HepG2 (cell line): ENCODE data around the gene RAET1E. TPM values are rescaled to one million over a fixed set of nuclear protein-coding genes. Genes with fewer than 3 reads are reported as not detected.

ENCODE experiments used
- ATAC-seq: fragments of 200-7000 bp; cut with Tn5 transposase; 3 replicates; pipeline ENCODE4 v1.9.1; 2020; ENCODE audit warnings: mild to moderate bottlenecking, moderate library complexity
- BruUV-seq: library from RNA; stranded (reverse); fragments of 400-500 nt; replicated peaks from 2 replicates; lab custom pipeline; 2021; lab: Mats Ljungman, UMichigan
- CTCF ChIA-PET: fragments of 300-600 bp; formaldehyde crosslinking; extraction: SDS; loops from one replicate; lab custom pipeline; 2021; ENCODE audit warnings: low total read pairs, inconsistent platforms, low intra/inter-chr PET ratio; lab: Yijun Ruan, JAX
- POLR2A ChIA-PET: fragments of 350-600 bp; sonication (Branson Sonifier 250); formaldehyde crosslinking; loops from one replicate; lab custom pipeline; 2020; ENCODE audit warnings: antibody characterized with exemption, inconsistent platforms; lab: Yijun Ruan, JAX
- DNase-seq: peaks from one replicate; pipeline ENCODE4 v3.0.0-alpha.2; 2015; ENCODE audit warnings: low spot score
- FAIRE-seq: peaks from 3 replicates; lab custom pipeline; 2011; peaks lifted over from hg19 to GRCh38; lab: Jason Lieb, UNC
- H2AFZ ChIP-seq: one replicate; pipeline ENCODE4 v1.6.1; 2011; ENCODE audit warnings: low read length, inconsistent platforms
- H3K27ac ChIP-seq: fragments of 300-600 bp; 3 replicates; pipeline ENCODE4 v1.8.0; 2011; ENCODE audit warnings: mixed run types, mild to moderate bottlenecking, mixed read lengths, low read length, inconsistent platforms; ENCODE audit not compliant: insufficient read depth; ENCODE audit errors: extremely low read length
- H3K27me3 ChIP-seq, 2 experiments: fragments of 200-600 bp in 1 of 2; 2 replicates in 1 of 2; 3 replicates in 1 of 2; pipeline versions ENCODE4 v1.6.0 to v1.8.0; 2011; ENCODE audit warnings: low read length in 2 of 2, mild to moderate bottlenecking in 2 of 2, moderate library complexity in 2 of 2, inconsistent platforms in 1 of 2; ENCODE audit not compliant: insufficient read depth in 2 of 2, control insufficient read depth in 1 of 2
- H3K36me3 ChIP-seq, 2 experiments: fragments of 200-600 bp in 1 of 2; replicated peaks in 1 of 2; 2 replicates in 1 of 2; 3 replicates in 1 of 2; pipeline versions ENCODE4 v1.5.1 to v1.8.0; 2011; ENCODE audit warnings: low read length in 2 of 2, inconsistent platforms in 1 of 2; ENCODE audit not compliant: insufficient read depth in 2 of 2, control insufficient read depth in 1 of 2
- H3K4me1 ChIP-seq: 2 replicates; pipeline ENCODE4 v1.5.1; 2012; ENCODE audit warnings: low read length, inconsistent platforms; ENCODE audit not compliant: insufficient read depth
- H3K4me2 ChIP-seq: 2 replicates; pipeline ENCODE4 v1.6.0; 2011; ENCODE audit warnings: low read depth, low read length, inconsistent platforms
- H3K4me3 ChIP-seq, 3 experiments: fragments of 200-600 bp in 1 of 3; sonication (generic), shearing (Covaris generic) in 1 of 3; replicated peaks in 1 of 3; 2 replicates each; pipeline ENCODE4 v1.5.1; 2011 to 2016; ENCODE audit warnings: low read length in 3 of 3, inconsistent platforms in 2 of 3, low read depth in 2 of 3, mild to moderate bottlenecking in 2 of 3, control low read depth in 1 of 3, mixed read lengths in 1 of 3; ENCODE audit not compliant: insufficient read depth in 1 of 3
- H3K79me2 ChIP-seq: one replicate; pipeline ENCODE4 v1.6.1; 2011; ENCODE audit warnings: low read length, inconsistent platforms; ENCODE audit not compliant: insufficient read depth
- H3K9ac ChIP-seq: 2 replicates; pipeline ENCODE4 v1.6.0; 2011; ENCODE audit warnings: mild to moderate bottlenecking, low read depth, low read length, inconsistent platforms; ENCODE audit not compliant: insufficient read depth
- H3K9me3 ChIP-seq: 2 replicates; pipeline ENCODE4 v1.5.1; 2012; ENCODE audit warnings: mild to moderate bottlenecking, low read length
- H4K20me1 ChIP-seq: 2 replicates; pipeline ENCODE4 v1.6.0; 2011; ENCODE audit warnings: inconsistent platforms, mild to moderate bottlenecking, low read length, moderate library complexity; ENCODE audit not compliant: insufficient read depth
- ETV5 ChIP-seq: IDR thresholded peaks from 2 replicates; pipeline ENCODE4 v1.6.1; 2018; ENCODE audit warnings: missing biosample characterization, missing genetic modification reagents, inconsistent platforms, borderline replicate concordance
- FOXM1 ChIP-seq: sonication (generic); formaldehyde crosslinking; IDR thresholded peaks from 2 replicates; pipeline ENCODE4 v1.5.0; 2020; ENCODE audit warnings: missing genetic modification reagents
- KDM3A ChIP-seq: IDR thresholded peaks from 2 replicates; pipeline ENCODE4 v1.6.1; 2018; ENCODE audit warnings: low read depth, missing compliant biosample characterization
- MAFK ChIP-seq, 2 experiments: IDR thresholded peaks in 1 of 2; conservative IDR thresholded peaks in 1 of 2; 2 replicates each; pipeline ENCODE4 v1.6.1; 2011; ENCODE audit warnings: improper control_type of control experiment in 2 of 2, low read length in 2 of 2
- MZF1 ChIP-seq: sonication (generic); formaldehyde crosslinking; IDR thresholded peaks from 2 replicates; pipeline ENCODE4 v1.8.1; 2023; ENCODE audit warnings: mild to moderate bottlenecking, missing genetic modification reagents, borderline replicate concordance
- NFATC3 ChIP-seq: sonication (generic); formaldehyde crosslinking; IDR thresholded peaks from 2 replicates; pipeline ENCODE4 v1.5.1; 2020; ENCODE audit warnings: mild to moderate bottlenecking, missing genetic modification reagents
- NFYB ChIP-seq: sonication (generic); formaldehyde crosslinking; IDR thresholded peaks from 2 replicates; pipeline ENCODE4 v1.4.0; 2020; ENCODE audit warnings: missing genetic modification reagents
- NR2C2 ChIP-seq: sonication (generic); formaldehyde crosslinking; IDR thresholded peaks from 2 replicates; pipeline ENCODE4 v1.4.0; 2020; ENCODE audit warnings: missing genetic modification reagents, mild to moderate bottlenecking, moderate library complexity, borderline replicate concordance
- SATB2 ChIP-seq: sonication (generic); formaldehyde crosslinking; IDR thresholded peaks from 2 replicates; pipeline ENCODE4 v1.5.0; 2020; ENCODE audit warnings: missing genetic modification reagents
- ZNF260 ChIP-seq: sonication (generic); formaldehyde crosslinking; IDR thresholded peaks from 2 replicates; pipeline ENCODE4 v1.4.0; 2020; ENCODE audit warnings: missing genetic modification reagents, low read depth, mild to moderate bottlenecking, borderline replicate concordance
- ZNF747 ChIP-seq: sonication (generic); formaldehyde crosslinking; IDR thresholded peaks from 2 replicates; pipeline ENCODE4 v1.8.1; 2023; ENCODE audit warnings: missing genetic modification reagents, mild to moderate bottlenecking, borderline replicate concordance
- ZNF782 ChIP-seq: sonication (generic); formaldehyde crosslinking; IDR thresholded peaks from 2 replicates; pipeline ENCODE4 v1.4.0; 2020; ENCODE audit warnings: missing genetic modification reagents, mild to moderate bottlenecking, borderline replicate concordance
- ZSCAN21 ChIP-seq: sonication (generic); formaldehyde crosslinking; IDR thresholded peaks from 2 replicates; pipeline ENCODE4 v1.8.0; 2022; ENCODE audit warnings: mild to moderate bottlenecking, missing genetic modification reagents, moderate library complexity, borderline replicate concordance
- whole genome bisulfite sequencing: methylation state at CpG from one replicate; pipeline ENCODE4 v1.1.6; 2017; ENCODE audit warnings: low lambda C conversion rate; 5-methylcytosine and 5-hydroxymethylcytosine counted together
- in situ Hi-C: cut with HindIII; loops from 2 replicates; pipeline ENCODE4 v1.10.0; 2017; ENCODE audit warnings: low pct_unique_long_range_greater_than_20kb; ENCODE audit not compliant: extremely low pct_ligation_motif_present
- intact Hi-C: fragments of 100-400 bp; cut with micrococcal nuclease; formaldehyde crosslinking; loops from one replicate; pipeline ENCODE4 v1.10.0; 2022; ENCODE audit not compliant: unreplicated experiment
- polyA plus RNA-seq, 8 experiments: library from polyadenylated mRNA; depleted of rRNA in 3 of 8; stranded (reverse) in 7 of 8; unstranded in 1 of 8; fragments of >200 nt; fragmentation: Illumina TruSeq in 4 of 8; extraction: Trizol in 4 of 8; gene quantifications; 2 replicates each; pipeline versions ENCODE4 v1.2.1 to v1.2.3, GENCODE V29; 2011 to 2016; ENCODE audit warnings: low read depth in 4 of 8, missing spikeins in 1 of 8, mixed read lengths in 1 of 8; ENCODE audit not compliant: insufficient read depth in 1 of 8
- total RNA-seq, 5 experiments: library from RNA; depleted of rRNA; stranded (reverse); fragments of >200 nt; fragmentation: Illumina TruSeq; extraction: Trizol; gene quantifications; 2 replicates each; pipeline ENCODE4 v1.2.3, GENCODE V29; 2016; ENCODE audit warnings: low read depth in 1 of 5
- TF ChIP-seq, protein P1 (sequence below): sonication (generic); formaldehyde crosslinking; IDR thresholded peaks from 2 replicates; pipeline ENCODE4 v1.4.0; 2020; ENCODE audit warnings: missing genetic modification reagents, low read depth, mild to moderate bottlenecking, borderline replicate concordance
- TF ChIP-seq, protein P2 (sequence below): sonication (generic); IDR thresholded peaks from 2 replicates; pipeline ENCODE4 v1.6.1; 2016; ENCODE audit warnings: low read depth, borderline replicate concordance
- TF ChIP-seq, protein P3 (sequence below): sonication (generic); formaldehyde crosslinking; IDR thresholded peaks from 2 replicates; pipeline ENCODE4 v1.9.0; 2022; ENCODE audit warnings: missing genetic modification reagents, mild to moderate bottlenecking, borderline replicate concordance
- TF ChIP-seq, protein P4 (sequence below): sonication (generic); formaldehyde crosslinking; IDR thresholded peaks from 2 replicates; pipeline ENCODE4 v1.8.0; 2022; ENCODE audit warnings: low read depth, missing genetic modification reagents

The RAET1E gene
- total and polyA plus RNA-seq, 2 of the 13 experiments (the other 11 are each of a cell fraction or from before 2014, with no cell fraction given), result not detected

DNA sequence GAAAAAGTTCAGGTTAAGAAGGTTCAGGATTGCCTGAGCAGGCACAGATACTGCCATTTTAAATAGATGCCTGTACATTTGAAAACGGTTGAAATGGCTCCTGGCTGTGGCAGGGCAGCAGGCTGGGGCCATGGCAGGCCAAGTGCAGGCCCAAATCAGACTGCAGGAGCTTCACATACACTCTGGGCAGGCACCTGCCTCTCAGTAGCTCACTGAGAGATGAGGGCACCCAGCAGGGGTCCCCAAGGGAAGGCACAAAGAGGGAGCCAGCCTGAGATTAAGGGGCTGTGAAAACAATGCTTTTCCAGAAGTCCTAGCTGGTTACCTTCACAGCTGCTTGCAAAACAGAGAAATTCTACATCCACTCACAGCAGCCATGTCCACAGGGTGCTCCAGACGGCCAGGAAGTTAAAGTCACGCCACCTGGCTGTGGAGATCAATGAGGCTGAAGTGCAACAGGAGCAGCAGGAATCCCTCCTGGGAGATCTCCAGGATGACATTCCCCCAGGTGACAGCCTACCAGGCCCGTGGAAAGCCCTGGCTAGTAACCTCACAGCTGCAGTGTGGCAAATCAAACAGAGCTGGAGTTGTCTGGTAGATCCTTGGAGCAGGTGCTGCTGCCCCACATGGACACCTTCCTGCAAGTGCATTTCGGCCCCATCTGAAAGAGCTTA lies 6.2 kb upstream of the RAET1E start:
- DNase-seq, result no peak
- POLR2A ChIA-PET, result no interaction called here
- Histone ChIP-seq H3K4me3 (no peak overlapping the region), H3K4me2 (0 out of 2 replicates have a peak overlapping the region, but pooled peaks have one; percentile 5), H3K4me1 (peaks cover 9% of the 10 kb centered on the region; the same call in 1 of the 2 replicates), H4K20me1 (no peaks in the 10 kb centered on the region), H2AFZ (no peak overlapping the region), H3K9me3 (peaks cover 11% of the 10 kb centered on the region), H3K27me3 (peaks cover 10 to 53% of the 10 kb centered on the region in 2 experiments), H3K9ac (no peak overlapping the region), H3K36me3 (no peaks in the 10 kb centered on the region), H3K79me2 (no peaks in the 10 kb centered on the region), H3K27ac (no peak overlapping the region)
- 0% methylated on average over 4 of the region's 5 CpGs for WGBS
- ATAC-seq, result peak; percentile 81
- in situ Hi-C loops (no loop called here), intact Hi-C loops (loop anchor here (1.0 kb wide), 1 partner anchor 64 kb away; no protein-coding TSS in a partner anchor)
- CTCF ChIA-PET, result interaction anchor here (1.6 to 2.2 kb wide), 2 partner anchors 63 to 69 kb away, joined by 7 to 12 read pairs; no protein-coding TSS in a partner anchor
- no TSS peak for BruUV-seq
- peak; percentile 37 for FAIRE-seq
- TF ChIP-seq KDM3A (CRISPR knock-in tag) (no peak), MZF1 (no peak), NR2C2 (CRISPR knock-in tag) (no peak), ETV5 (no peak; the same call in 1 of the 2 replicates), ZNF747 (CRISPR knock-in tag) (no peak), NFYB (CRISPR knock-in tag) (no peak), NFATC3 (CRISPR knock-in tag) (no peak), MAFK (conservative IDR thresholded peaks at IDR 0.05 in 1 of 2, IDR thresholded peaks at IDR 0.05 in 1 of 2; ENCODE audit: low read length in 2 of 2) (no peak), ZSCAN21 (no peak), ZNF260 (no peak), SATB2 (CRISPR knock-in tag) (no peak), ZNF782 (CRISPR knock-in tag) (0 out of 2 replicates have a peak, but pooled peaks have one; percentile 50), FOXM1 (CRISPR knock-in tag) (no peak)
- TF ChIP-seq, protein P1, sequence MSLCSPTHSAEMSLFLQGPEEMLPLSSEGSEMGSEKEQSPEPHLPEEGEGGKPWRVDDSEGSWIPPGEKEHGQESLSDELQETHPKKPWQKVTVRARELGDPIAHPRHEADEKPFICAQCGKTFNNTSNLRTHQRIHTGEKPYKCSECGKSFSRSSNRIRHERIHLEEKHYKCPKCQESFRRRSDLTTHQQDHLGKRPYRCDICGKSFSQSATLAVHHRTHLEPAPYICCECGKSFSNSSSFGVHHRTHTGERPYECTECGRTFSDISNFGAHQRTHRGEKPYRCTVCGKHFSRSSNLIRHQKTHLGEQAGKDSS (CRISPR knock-in tag), result no peak
- TF ChIP-seq, protein P2, sequence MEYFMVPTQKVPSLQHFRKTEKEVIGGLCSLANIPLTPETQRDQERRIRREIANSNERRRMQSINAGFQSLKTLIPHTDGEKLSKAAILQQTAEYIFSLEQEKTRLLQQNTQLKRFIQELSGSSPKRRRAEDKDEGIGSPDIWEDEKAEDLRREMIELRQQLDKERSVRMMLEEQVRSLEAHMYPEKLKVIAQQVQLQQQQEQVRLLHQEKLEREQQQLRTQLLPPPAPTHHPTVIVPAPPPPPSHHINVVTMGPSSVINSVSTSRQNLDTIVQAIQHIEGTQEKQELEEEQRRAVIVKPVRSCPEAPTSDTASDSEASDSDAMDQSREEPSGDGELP, result no peak
- TF ChIP-seq, protein P3, sequence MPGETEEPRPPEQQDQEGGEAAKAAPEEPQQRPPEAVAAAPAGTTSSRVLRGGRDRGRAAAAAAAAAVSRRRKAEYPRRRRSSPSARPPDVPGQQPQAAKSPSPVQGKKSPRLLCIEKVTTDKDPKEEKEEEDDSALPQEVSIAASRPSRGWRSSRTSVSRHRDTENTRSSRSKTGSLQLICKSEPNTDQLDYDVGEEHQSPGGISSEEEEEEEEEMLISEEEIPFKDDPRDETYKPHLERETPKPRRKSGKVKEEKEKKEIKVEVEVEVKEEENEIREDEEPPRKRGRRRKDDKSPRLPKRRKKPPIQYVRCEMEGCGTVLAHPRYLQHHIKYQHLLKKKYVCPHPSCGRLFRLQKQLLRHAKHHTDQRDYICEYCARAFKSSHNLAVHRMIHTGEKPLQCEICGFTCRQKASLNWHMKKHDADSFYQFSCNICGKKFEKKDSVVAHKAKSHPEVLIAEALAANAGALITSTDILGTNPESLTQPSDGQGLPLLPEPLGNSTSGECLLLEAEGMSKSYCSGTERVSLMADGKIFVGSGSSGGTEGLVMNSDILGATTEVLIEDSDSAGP (CRISPR knock-in tag), result 0 out of 2 replicates have a peak, but pooled peaks have one; percentile 39
- TF ChIP-seq, protein P4, sequence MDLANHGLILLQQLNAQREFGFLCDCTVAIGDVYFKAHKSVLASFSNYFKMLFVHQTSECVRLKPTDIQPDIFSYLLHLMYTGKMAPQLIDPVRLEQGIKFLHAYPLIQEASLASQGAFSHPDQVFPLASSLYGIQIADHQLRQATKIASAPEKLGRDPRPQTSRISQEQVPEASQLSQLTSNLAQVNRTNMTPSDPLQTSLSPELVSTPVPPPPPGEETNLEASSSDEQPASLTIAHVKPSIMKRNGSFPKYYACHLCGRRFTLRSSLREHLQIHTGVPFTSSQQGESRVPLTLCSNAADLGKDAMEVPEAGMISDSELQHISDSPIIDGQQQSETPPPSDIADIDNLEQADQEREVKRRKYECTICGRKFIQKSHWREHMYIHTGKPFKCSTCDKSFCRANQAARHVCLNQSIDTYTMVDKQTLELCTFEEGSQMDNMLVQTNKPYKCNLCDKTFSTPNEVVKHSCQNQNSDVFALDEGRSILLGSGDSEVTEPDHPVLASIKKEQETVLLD, result no peak
